GM12878 (cell line): ENCODE data around the gene A2ML1. TPM values are rescaled to one million over a fixed set of nuclear protein-coding genes. Genes with fewer than 3 reads are reported as not detected.

Experiments used
- ATAC-seq: fragments of 200-7000 bp; cut with Tn5 transposase; 3 replicates; pipeline ENCODE4 v1.9.1; 2020; ENCODE audit warnings: mild to moderate bottlenecking, moderate library complexity
- BruUV-seq: library from RNA; stranded (reverse); fragments of 400-500 nt; replicated peaks from 2 replicates; lab custom pipeline; 2021; lab: Mats Ljungman, UMichigan
- CTCF ChIA-PET: fragments of 300-600 bp; sonication (Branson Sonifier 250); formaldehyde crosslinking; extraction: SDS; loops from one replicate; lab custom pipeline; 2021; ENCODE audit warnings: inconsistent platforms; lab: Yijun Ruan, JAX
- POLR2A ChIA-PET: fragments of 350-600 bp; formaldehyde crosslinking; extraction: SDS; loops from one replicate; lab custom pipeline; 2021; ENCODE audit warnings: inconsistent platforms; lab: Charles Lee
- RAD21 ChIA-PET: fragments of 300-600 bp; sonication (Branson Sonifier 250); formaldehyde crosslinking; loops from one replicate; lab custom pipeline; 2023; ENCODE audit warnings: antibody characterized with exemption; ENCODE audit not compliant: unreplicated experiment; lab: Charles Lee
- SMC1A ChIA-PET: fragments of 300-600 bp; sonication (Branson Sonifier 250); formaldehyde crosslinking; loops from one replicate; lab custom pipeline; 2023; ENCODE audit not compliant: unreplicated experiment, uncharacterized antibody; lab: Charles Lee
- DNase-seq: peaks from one replicate; pipeline ENCODE4 v3.0.0-alpha.2; 2011; ENCODE audit warnings: low read depth, low spot score
- FAIRE-seq: peaks from 3 replicates; lab custom pipeline; 2011; peaks lifted over from hg19 to GRCh38; lab: Jason Lieb, UNC
- H2AFZ ChIP-seq: 2 replicates; pipeline ENCODE4 v1.6.0; 2011; ENCODE audit warnings: low read depth, low read length, control low read depth; ENCODE audit not compliant: control insufficient read depth
- H3K27ac ChIP-seq: 2 replicates; pipeline ENCODE4 v1.5.1; 2011; ENCODE audit warnings: control low read depth; ENCODE audit not compliant: control insufficient read depth, insufficient read depth
- H3K27me3 ChIP-seq, 2 experiments: replicated peaks in 1 of 2; 2 replicates each; pipeline versions ENCODE4 v1.6.0 to v1.6.1; 2011; ENCODE audit warnings: low read length in 1 of 2; ENCODE audit not compliant: control insufficient read depth in 2 of 2, insufficient read depth in 2 of 2
- H3K36me3 ChIP-seq, 2 experiments: 2 replicates each; pipeline ENCODE4 v1.5.1; 2011; ENCODE audit warnings: low read length in 1 of 2; ENCODE audit not compliant: control insufficient read depth in 2 of 2, insufficient read depth in 2 of 2
- H3K4me1 ChIP-seq: 2 replicates; pipeline ENCODE4 v1.6.1; 2011; ENCODE audit warnings: mild to moderate bottlenecking, low read length, moderate library complexity, mixed read lengths; ENCODE audit not compliant: control insufficient read depth, insufficient read depth
- H3K4me2 ChIP-seq: 2 replicates; pipeline ENCODE4 v1.6.0; 2011; ENCODE audit warnings: control low read depth; ENCODE audit not compliant: control insufficient read depth, insufficient read depth
- H3K4me3 ChIP-seq: fragments of 200-600 bp; sonication (generic); 2 replicates; pipeline ENCODE4 v1.5.1; 2016
- H3K79me2 ChIP-seq: 2 replicates; pipeline ENCODE4 v1.6.0; 2011; ENCODE audit warnings: low read length; ENCODE audit not compliant: control insufficient read depth, insufficient read depth
- H3K9ac ChIP-seq: 2 replicates; pipeline ENCODE4 v1.8.0; 2011; ENCODE audit warnings: low read length, control low read depth, mixed read lengths; ENCODE audit not compliant: control insufficient read depth, insufficient read depth
- H3K9me3 ChIP-seq: replicated peaks from 3 replicates; pipeline ENCODE4 v1.5.1; 2011; ENCODE audit warnings: mild to moderate bottlenecking, low read length; ENCODE audit not compliant: control insufficient read depth, insufficient read depth
- H4K20me1 ChIP-seq: 2 replicates; pipeline ENCODE4 v1.6.0; 2011; ENCODE audit not compliant: control insufficient read depth, insufficient read depth
- EGR1 ChIP-seq, 2 experiments: IDR thresholded peaks; 1 replicate in 1 of 2; 2 replicates in 1 of 2; pipeline ENCODE4 v1.6.1; 2011 to 2012; ENCODE audit warnings: low read depth in 2 of 2, low read length in 2 of 2, borderline replicate concordance in 1 of 2, mild to moderate bottlenecking in 1 of 2, moderate library complexity in 1 of 2
- ETV6 ChIP-seq, 2 experiments: fragments of 450-650 bp in 1 of 2; IDR thresholded peaks in 1 of 2; conservative IDR thresholded peaks in 1 of 2; 2 replicates each; pipeline ENCODE4 v1.6.1; 2014; ENCODE audit warnings: antibody characterized with exemption in 1 of 2, borderline replicate concordance in 1 of 2, low read depth in 1 of 2, mild to moderate bottlenecking in 1 of 2, moderate library complexity in 1 of 2
- EZH2 ChIP-seq: IDR thresholded peaks from 2 replicates; pipeline ENCODE4 v1.6.1; 2012; ENCODE audit warnings: low read depth, mild to moderate bottlenecking, control low read depth, inconsistent platforms, low read length, borderline replicate concordance; ENCODE audit not compliant: control insufficient read depth
- GABPA ChIP-seq: IDR thresholded peaks from 2 replicates; pipeline ENCODE4 v1.6.1; 2014; ENCODE audit warnings: antibody characterized with exemption, low read depth, mild to moderate bottlenecking, inconsistent platforms
- NFXL1 ChIP-seq: fragments of 450-650 bp; IDR thresholded peaks from 2 replicates; pipeline ENCODE4 v1.6.1; 2017; ENCODE audit warnings: antibody characterized with exemption, mild to moderate bottlenecking, borderline replicate concordance
- NR2C2 ChIP-seq: IDR thresholded peaks from 2 replicates; pipeline ENCODE4 v1.6.1; 2011; ENCODE audit warnings: borderline replicate concordance, low read depth; ENCODE audit not compliant: control insufficient read depth, insufficient read length
- POLR2AphosphoS5 ChIP-seq: IDR thresholded peaks from 2 replicates; pipeline ENCODE4 v1.6.1; 2011; ENCODE audit warnings: mild to moderate bottlenecking, low read length, inconsistent platforms
- RCOR1 ChIP-seq: conservative IDR thresholded peaks from 2 replicates; pipeline ENCODE4 v1.6.1; 2012; ENCODE audit warnings: low read depth, low read length, improper control_type of control experiment
- STAT3 ChIP-seq: IDR thresholded peaks from 2 replicates; pipeline ENCODE4 v1.6.1; 2011; ENCODE audit warnings: low read depth, low read length, improper control_type of control experiment
- YY1 ChIP-seq: IDR thresholded peaks from 2 replicates; pipeline ENCODE4 v1.6.1; 2011; ENCODE audit warnings: low read depth, mild to moderate bottlenecking, low read length
- in situ Hi-C: fragments of 300-500 bp; cut with MboI; formaldehyde crosslinking; loops from 9 replicates; pipeline ENCODE4 v1.14.3; 2018; ENCODE audit warnings: mixed read lengths
- intact Hi-C: fragments of 100-400 bp; cut with micrococcal nuclease; formaldehyde crosslinking; loops from one replicate; pipeline ENCODE4 v1.14.2; 2022; ENCODE audit not compliant: unreplicated experiment
- polyA plus RNA-seq, 11 experiments: library from polyadenylated mRNA; depleted of rRNA in 4 of 11; unstranded in 6 of 11; stranded (reverse) in 5 of 11; fragments of >200 nt; fragmentation: Nextera tagmentation in 4 of 11; fragmentation: Illumina TruSeq in 1 of 11; extraction: Ambion mirVana in 4 of 11; extraction: Trizol in 1 of 11; gene quantifications; 1 replicate in 1 of 11; 2 replicates in 10 of 11; pipeline versions ENCODE4 v1.2.1 to v1.2.3, GENCODE V29; 2011 to 2016; ENCODE audit warnings: inconsistent platforms in 2 of 11, missing spikeins in 2 of 11, low read depth in 1 of 11
- total RNA-seq, 4 experiments: library from RNA; depleted of rRNA in 3 of 4; stranded (reverse); fragments of >200 nt in 3 of 4; fragmentation: Illumina TruSeq in 1 of 4; extraction: Trizol in 1 of 4; gene quantifications; 2 replicates each; pipeline versions ENCODE4 v1.2.1 to v1.2.3, GENCODE V29; 2013 to 2021
- TF ChIP-seq, protein P1 (sequence below): fragments of 450-650 bp; IDR thresholded peaks from 2 replicates; pipeline ENCODE4 v1.6.1; 2017; ENCODE audit warnings: mild to moderate bottlenecking, moderate library complexity
- TF ChIP-seq, protein P2 (sequence below): fragments of 450-650 bp; IDR thresholded peaks from 2 replicates; pipeline ENCODE4 v1.6.1; 2018; ENCODE audit warnings: mild to moderate bottlenecking, low read depth, moderate library complexity; ENCODE audit not compliant: partially characterized antibody
- TF ChIP-seq, protein P3 (sequence below): fragments of 450-650 bp; IDR thresholded peaks from 2 replicates; pipeline ENCODE4 v1.6.1; 2017; ENCODE audit warnings: low read depth, mild to moderate bottlenecking, moderate library complexity
- TF ChIP-seq, protein P4 (sequence below): IDR thresholded peaks from 2 replicates; pipeline ENCODE4 v1.6.1; 2011; ENCODE audit warnings: mild to moderate bottlenecking, low read depth, low read length, moderate library complexity; ENCODE audit not compliant: insufficient replicate concordance

A2ML1 gene
- total and polyA plus RNA-seq, 10 of the 15 experiments (the other 5 are each of a cell fraction or from before 2014, with no cell fraction given) = not detected

DNA sequence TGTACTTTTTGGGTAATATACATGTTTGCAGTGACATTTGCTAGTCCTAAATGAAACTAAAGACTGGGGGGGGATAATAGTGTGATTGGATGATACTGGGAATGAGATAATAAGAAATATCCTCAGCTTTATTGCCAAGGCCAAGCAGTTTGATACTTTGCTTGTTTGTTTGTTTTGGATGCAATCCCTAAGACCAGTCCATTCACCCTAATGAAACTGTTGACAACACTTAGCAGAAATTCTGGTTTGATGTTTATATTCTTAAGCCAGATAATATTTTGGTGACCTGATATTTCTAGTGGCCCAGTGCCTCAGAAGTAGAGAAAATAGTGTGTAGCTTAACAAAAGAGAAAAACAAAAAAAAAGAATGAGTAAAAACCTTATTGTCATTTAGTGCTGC is 93.7 kb downstream of the A2ML1 start:
- intact Hi-C loops (loop anchor here (2.0 to 10.0 kb wide), 2 partner anchors 31 to 129 kb away; no protein-coding TSS in a partner anchor), in situ Hi-C loops (no loop called here)
- H3K9me3 ChIP-seq = no peaks in the 10 kb centered on the region
- no peak for FAIRE-seq
- no peak overlapping the region for H3K4me3 ChIP-seq
- peaks cover 4% of the 10 kb centered on the region for H3K4me1 ChIP-seq
- no peak overlapping the region for H3K27ac ChIP-seq
- ChIA-PET SMC1A (no interaction called here), CTCF (interaction anchor here (1.0 to 2.0 kb wide), 2 partner anchors 26 to 33 kb away, joined by 3 to 7 read pairs; partner anchors contain the start of gene M6PR), RAD21 (interaction anchor here (1.1 kb wide), 1 partner anchor 133 kb away, joined by 4 read pairs; no protein-coding TSS in a partner anchor), POLR2A (no interaction called here)
- no peak for ATAC-seq
- DNase-seq = no peak
- H4K20me1 ChIP-seq = no peaks in the 10 kb centered on the region
- BruUV-seq = TSS peak; percentile 61
- no peaks in the 10 kb centered on the region; a peak in 1 of 4 replicates for H3K27me3 ChIP-seq
- H2AFZ ChIP-seq = no peak overlapping the region
- H3K79me2 ChIP-seq = no peaks in the 10 kb centered on the region
- H3K9ac ChIP-seq = no peak overlapping the region
- no peaks in the 10 kb centered on the region for H3K36me3 ChIP-seq
- H3K4me2 ChIP-seq = no peak overlapping the region
- TF ChIP-seq, protein P1, sequence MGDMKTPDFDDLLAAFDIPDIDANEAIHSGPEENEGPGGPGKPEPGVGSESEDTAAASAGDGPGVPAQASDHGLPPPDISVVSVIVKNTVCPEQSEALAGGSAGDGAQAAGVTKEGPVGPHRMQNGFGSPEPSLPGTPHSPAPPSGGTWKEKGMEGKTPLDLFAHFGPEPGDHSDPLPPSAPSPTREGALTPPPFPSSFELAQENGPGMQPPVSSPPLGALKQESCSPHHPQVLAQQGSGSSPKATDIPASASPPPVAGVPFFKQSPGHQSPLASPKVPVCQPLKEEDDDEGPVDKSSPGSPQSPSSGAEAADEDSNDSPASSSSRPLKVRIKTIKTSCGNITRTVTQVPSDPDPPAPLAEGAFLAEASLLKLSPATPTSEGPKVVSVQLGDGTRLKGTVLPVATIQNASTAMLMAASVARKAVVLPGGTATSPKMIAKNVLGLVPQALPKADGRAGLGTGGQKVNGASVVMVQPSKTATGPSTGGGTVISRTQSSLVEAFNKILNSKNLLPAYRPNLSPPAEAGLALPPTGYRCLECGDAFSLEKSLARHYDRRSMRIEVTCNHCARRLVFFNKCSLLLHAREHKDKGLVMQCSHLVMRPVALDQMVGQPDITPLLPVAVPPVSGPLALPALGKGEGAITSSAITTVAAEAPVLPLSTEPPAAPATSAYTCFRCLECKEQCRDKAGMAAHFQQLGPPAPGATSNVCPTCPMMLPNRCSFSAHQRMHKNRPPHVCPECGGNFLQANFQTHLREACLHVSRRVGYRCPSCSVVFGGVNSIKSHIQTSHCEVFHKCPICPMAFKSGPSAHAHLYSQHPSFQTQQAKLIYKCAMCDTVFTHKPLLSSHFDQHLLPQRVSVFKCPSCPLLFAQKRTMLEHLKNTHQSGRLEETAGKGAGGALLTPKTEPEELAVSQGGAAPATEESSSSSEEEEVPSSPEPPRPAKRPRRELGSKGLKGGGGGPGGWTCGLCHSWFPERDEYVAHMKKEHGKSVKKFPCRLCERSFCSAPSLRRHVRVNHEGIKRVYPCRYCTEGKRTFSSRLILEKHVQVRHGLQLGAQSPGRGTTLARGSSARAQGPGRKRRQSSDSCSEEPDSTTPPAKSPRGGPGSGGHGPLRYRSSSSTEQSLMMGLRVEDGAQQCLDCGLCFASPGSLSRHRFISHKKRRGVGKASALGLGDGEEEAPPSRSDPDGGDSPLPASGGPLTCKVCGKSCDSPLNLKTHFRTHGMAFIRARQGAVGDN = no peak
- TF ChIP-seq YY1 (no peak), EGR1 (IDR thresholded peaks at IDR 0.05; ENCODE audit: borderline replicate concordance in 1 of 2, low read depth in 2 of 2, low read length in 2 of 2) (no peak), NR2C2 (no peak), NFXL1 (no peak), RCOR1 (no peak), GABPA (no peak), EZH2 (no peak), POLR2AphosphoS5 (no peak), STAT3 (no peak), ETV6 (conservative IDR thresholded peaks at IDR 0.05 in 1 of 2, IDR thresholded peaks at IDR 0.05 in 1 of 2; ENCODE audit: borderline replicate concordance in 1 of 2, low read depth in 1 of 2) (no peak)
- TF ChIP-seq, protein P2, sequence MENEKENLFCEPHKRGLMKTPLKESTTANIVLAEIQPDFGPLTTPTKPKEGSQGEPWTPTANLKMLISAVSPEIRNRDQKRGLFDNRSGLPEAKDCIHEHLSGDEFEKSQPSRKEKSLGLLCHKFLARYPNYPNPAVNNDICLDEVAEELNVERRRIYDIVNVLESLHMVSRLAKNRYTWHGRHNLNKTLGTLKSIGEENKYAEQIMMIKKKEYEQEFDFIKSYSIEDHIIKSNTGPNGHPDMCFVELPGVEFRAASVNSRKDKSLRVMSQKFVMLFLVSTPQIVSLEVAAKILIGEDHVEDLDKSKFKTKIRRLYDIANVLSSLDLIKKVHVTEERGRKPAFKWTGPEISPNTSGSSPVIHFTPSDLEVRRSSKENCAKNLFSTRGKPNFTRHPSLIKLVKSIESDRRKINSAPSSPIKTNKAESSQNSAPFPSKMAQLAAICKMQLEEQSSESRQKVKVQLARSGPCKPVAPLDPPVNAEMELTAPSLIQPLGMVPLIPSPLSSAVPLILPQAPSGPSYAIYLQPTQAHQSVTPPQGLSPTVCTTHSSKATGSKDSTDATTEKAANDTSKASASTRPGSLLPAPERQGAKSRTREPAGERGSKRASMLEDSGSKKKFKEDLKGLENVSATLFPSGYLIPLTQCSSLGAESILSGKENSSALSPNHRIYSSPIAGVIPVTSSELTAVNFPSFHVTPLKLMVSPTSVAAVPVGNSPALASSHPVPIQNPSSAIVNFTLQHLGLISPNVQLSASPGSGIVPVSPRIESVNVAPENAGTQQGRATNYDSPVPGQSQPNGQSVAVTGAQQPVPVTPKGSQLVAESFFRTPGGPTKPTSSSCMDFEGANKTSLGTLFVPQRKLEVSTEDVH = no peak
- TF ChIP-seq, protein P3, sequence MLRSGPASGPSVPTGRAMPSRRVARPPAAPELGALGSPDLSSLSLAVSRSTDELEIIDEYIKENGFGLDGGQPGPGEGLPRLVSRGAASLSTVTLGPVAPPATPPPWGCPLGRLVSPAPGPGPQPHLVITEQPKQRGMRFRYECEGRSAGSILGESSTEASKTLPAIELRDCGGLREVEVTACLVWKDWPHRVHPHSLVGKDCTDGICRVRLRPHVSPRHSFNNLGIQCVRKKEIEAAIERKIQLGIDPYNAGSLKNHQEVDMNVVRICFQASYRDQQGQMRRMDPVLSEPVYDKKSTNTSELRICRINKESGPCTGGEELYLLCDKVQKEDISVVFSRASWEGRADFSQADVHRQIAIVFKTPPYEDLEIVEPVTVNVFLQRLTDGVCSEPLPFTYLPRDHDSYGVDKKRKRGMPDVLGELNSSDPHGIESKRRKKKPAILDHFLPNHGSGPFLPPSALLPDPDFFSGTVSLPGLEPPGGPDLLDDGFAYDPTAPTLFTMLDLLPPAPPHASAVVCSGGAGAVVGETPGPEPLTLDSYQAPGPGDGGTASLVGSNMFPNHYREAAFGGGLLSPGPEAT = no peak
- TF ChIP-seq, protein P4, sequence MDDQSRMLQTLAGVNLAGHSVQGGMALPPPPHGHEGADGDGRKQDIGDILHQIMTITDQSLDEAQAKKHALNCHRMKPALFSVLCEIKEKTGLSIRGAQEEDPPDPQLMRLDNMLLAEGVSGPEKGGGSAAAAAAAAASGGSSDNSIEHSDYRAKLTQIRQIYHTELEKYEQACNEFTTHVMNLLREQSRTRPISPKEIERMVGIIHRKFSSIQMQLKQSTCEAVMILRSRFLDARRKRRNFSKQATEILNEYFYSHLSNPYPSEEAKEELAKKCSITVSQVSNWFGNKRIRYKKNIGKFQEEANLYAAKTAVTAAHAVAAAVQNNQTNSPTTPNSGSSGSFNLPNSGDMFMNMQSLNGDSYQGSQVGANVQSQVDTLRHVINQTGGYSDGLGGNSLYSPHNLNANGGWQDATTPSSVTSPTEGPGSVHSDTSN = no peak
